Dendritic cell treated with granulocyte-macrophage colony-stimulating factor and Interleukin-4, amounts not matched to agents 40 ng/mL and 50 ng/mL, for 4 days (primary cell): ENCODE measurements around the gene KLF11.

Experiments
- H3K27ac Mint-ChIP-seq: one replicate; pipeline ENCODE4 v1.8.0; 2022; ENCODE audit warnings: mild to moderate bottlenecking, mixed read lengths
- H3K27me3 Mint-ChIP-seq: one replicate; pipeline ENCODE4 v1.8.0; 2022; ENCODE audit warnings: mild to moderate bottlenecking, mixed read lengths
- H3K36me3 Mint-ChIP-seq: one replicate; pipeline ENCODE4 v1.8.0; 2022; ENCODE audit warnings: low read depth, mixed read lengths
- H3K4me1 Mint-ChIP-seq: one replicate; pipeline ENCODE4 v1.8.0; 2022; ENCODE audit warnings: low read depth, mixed read lengths
- H3K4me3 Mint-ChIP-seq: one replicate; pipeline ENCODE4 v1.8.0; 2022; ENCODE audit warnings: mild to moderate bottlenecking, moderate library complexity, mixed read lengths
- H3K9me3 Mint-ChIP-seq: one replicate; pipeline ENCODE4 v1.8.0; 2022; ENCODE audit warnings: mixed read lengths
- intact Hi-C: fragments of 100-400 bp; cut with micrococcal nuclease; formaldehyde crosslinking; loops from one replicate; pipeline ENCODE4 v1.15.0; 2022

The KLF11 gene

GRCh38 chr2:10052216-10052615 lies 8.9 kb downstream of the KLF11 start:
- Mint-ChIP-seq H3K27me3 (peaks cover 3% of the 10 kb centered on the region), H3K27ac (no peak overlapping the region), H3K36me3 (peaks cover 89% of the 10 kb centered on the region), H3K4me3 (no peak overlapping the region), H3K9me3 (no peaks in the 10 kb centered on the region), H3K4me1 (peaks cover 43% of the 10 kb centered on the region)
- intact Hi-C loops = no loop called here

GRCh38 chr2:10053351-10053750 lies 10.0 kb downstream of the KLF11 start:
- H3K36me3 Mint-ChIP-seq = peaks cover 77% of the 10 kb centered on the region
- intact Hi-C loops = no loop called here
- H3K4me3 Mint-ChIP-seq = no peak overlapping the region
- peaks cover 40% of the 10 kb centered on the region for H3K4me1 Mint-ChIP-seq
- no peak overlapping the region for H3K27ac Mint-ChIP-seq
- peaks cover 3% of the 10 kb centered on the region for H3K27me3 Mint-ChIP-seq
- H3K9me3 Mint-ChIP-seq = no peaks in the 10 kb centered on the region

- intact Hi-C loops = no loop called here
Measured at GRCh38 chr2:10054424-10054823, 11.1 kb downstream of the KLF11 start.

GRCh38 chr2:10054976-10055375 lies 11.6 kb downstream of the KLF11 start:
- peaks cover 61% of the 10 kb centered on the region for H3K36me3 Mint-ChIP-seq

More at GRCh38 chr2:10054424-10054823, 11.1 kb downstream of the KLF11 start:
- Mint-ChIP-seq H3K27me3 (peaks cover 3% of the 10 kb centered on the region), H3K4me1 (peaks cover 35% of the 10 kb centered on the region), H3K36me3 (peaks cover 67% of the 10 kb centered on the region), H3K9me3 (no peaks in the 10 kb centered on the region), H3K4me3 (no peak overlapping the region), H3K27ac (no peak overlapping the region)

GRCh38 chr2:10056439-10056838 lies 13.1 kb downstream of the KLF11 start:
- Mint-ChIP-seq H3K36me3 (peaks cover 47% of the 10 kb centered on the region), H3K9me3 (no peaks in the 10 kb centered on the region), H3K4me3 (no peak overlapping the region), H3K4me1 (peaks cover 31% of the 10 kb centered on the region), H3K27ac (peak overlapping the region; percentile 85), H3K27me3 (peaks cover 15% of the 10 kb centered on the region)
- intact Hi-C loops = no loop called here

More at GRCh38 chr2:10054976-10055375, 11.6 kb downstream of the KLF11 start:
- H3K27me3 Mint-ChIP-seq = peaks cover 5% of the 10 kb centered on the region
- no peak overlapping the region for H3K4me3 Mint-ChIP-seq
- no peaks in the 10 kb centered on the region for H3K9me3 Mint-ChIP-seq
- H3K27ac Mint-ChIP-seq = no peak overlapping the region
- intact Hi-C loops = no loop called here
- H3K4me1 Mint-ChIP-seq = peaks cover 31% of the 10 kb centered on the region

GRCh38 chr2:10057231-10058107 lies 14.1 kb downstream of the KLF11 start:
- Mint-ChIP-seq H3K4me3 (peak overlapping the region; percentile 31), H3K36me3 (peaks cover 38% of the 10 kb centered on the region), H3K27ac (peak overlapping the region; percentile 85), H3K4me1 (peaks cover 31% of the 10 kb centered on the region), H3K27me3 (peaks cover 17% of the 10 kb centered on the region), H3K9me3 (no peaks in the 10 kb centered on the region)
- intact Hi-C loops = no loop called here

- Mint-ChIP-seq H3K4me3 (no peak overlapping the region), H3K27me3 (peaks cover 18% of the 10 kb centered on the region), H3K9me3 (no peaks in the 10 kb centered on the region), H3K36me3 (peaks cover 28% of the 10 kb centered on the region), H3K4me1 (peaks cover 35% of the 10 kb centered on the region), H3K27ac (peak overlapping the region; percentile 85)
- intact Hi-C loops = no loop called here
Measured at GRCh38 chr2:10058251-10059015, 15.1 kb downstream of the KLF11 start.

- H3K4me1 Mint-ChIP-seq = peaks cover 35% of the 10 kb centered on the region
- H3K9me3 Mint-ChIP-seq = no peaks in the 10 kb centered on the region
- peaks cover 23% of the 10 kb centered on the region for H3K36me3 Mint-ChIP-seq
- H3K27me3 Mint-ChIP-seq = peaks cover 18% of the 10 kb centered on the region
- intact Hi-C loops = no loop called here
- no peak overlapping the region for H3K27ac Mint-ChIP-seq
- H3K4me3 Mint-ChIP-seq = no peak overlapping the region
Measured at GRCh38 chr2:10059016-10059351, 15.6 kb downstream of the KLF11 start.

- Mint-ChIP-seq H3K4me1 (peaks cover 35% of the 10 kb centered on the region), H3K4me3 (no peak overlapping the region), H3K27me3 (peaks cover 20% of the 10 kb centered on the region), H3K27ac (no peak overlapping the region), H3K36me3 (peaks cover 15% of the 10 kb centered on the region), H3K9me3 (no peaks in the 10 kb centered on the region)
- intact Hi-C loops = no loop called here
Measured at GRCh38 chr2:10059552-10060335, 16.4 kb downstream of the KLF11 start.

- Mint-ChIP-seq H3K27me3 (peaks cover 28% of the 10 kb centered on the region), H3K4me3 (no peak overlapping the region), H3K4me1 (peaks cover 33% of the 10 kb centered on the region), H3K9me3 (no peaks in the 10 kb centered on the region), H3K36me3 (no peaks in the 10 kb centered on the region), H3K27ac (no peak overlapping the region)
- intact Hi-C loops = no loop called here
Measured at GRCh38 chr2:10061221-10061925, 18.0 kb downstream of the KLF11 start.

GRCh38 chr2:10062931-10063365 lies 19.6 kb downstream of the KLF11 start:
- Mint-ChIP-seq H3K27me3 (peaks cover 31% of the 10 kb centered on the region), H3K4me1 (peaks cover 17% of the 10 kb centered on the region), H3K4me3 (no peak overlapping the region), H3K27ac (no peak overlapping the region), H3K36me3 (no peaks in the 10 kb centered on the region), H3K9me3 (no peaks in the 10 kb centered on the region)
- intact Hi-C loops = no loop called here

GRCh38 chr2:10063566-10063965 lies 20.2 kb downstream of the KLF11 start:
- H3K4me1 Mint-ChIP-seq = peaks cover 16% of the 10 kb centered on the region
- intact Hi-C loops = no loop called here
- peaks cover 31% of the 10 kb centered on the region for H3K27me3 Mint-ChIP-seq

More at GRCh38 chr2:10063566-10063965, 20.2 kb downstream of the KLF11 start:
- Mint-ChIP-seq H3K27ac (no peak overlapping the region), H3K36me3 (no peaks in the 10 kb centered on the region), H3K9me3 (no peaks in the 10 kb centered on the region), H3K4me3 (no peak overlapping the region)
